GM10847 (cell line): ENCODE data around the gene CST7.

Experiments used
- POLR2A ChIP-seq: IDR thresholded peaks from 2 replicates; pipeline ENCODE4 v1.6.1; 2011; ENCODE audit not compliant: insufficient read length; ENCODE audit errors: extremely low read depth

Gene CST7

GRCh38 chr20:24950836-24951525 is 1.9 kb downstream of the CST7 start:
- TF ChIP-seq POLR2A = no peak

GRCh38 chr20:24951536-24952083 is 2.5 kb downstream of the CST7 start:
- no peak for TF ChIP-seq POLR2A

GRCh38 chr20:24952376-24953208 is 3.5 kb downstream of the CST7 start:
- no peak for TF ChIP-seq POLR2A

- no peak for TF ChIP-seq POLR2A
Observed at GRCh38 chr20:24953209-24953575, 4.1 kb downstream of the CST7 start.

- no peak for TF ChIP-seq POLR2A
Observed at GRCh38 chr20:24953621-24954133, 4.6 kb downstream of the CST7 start.

DNA sequence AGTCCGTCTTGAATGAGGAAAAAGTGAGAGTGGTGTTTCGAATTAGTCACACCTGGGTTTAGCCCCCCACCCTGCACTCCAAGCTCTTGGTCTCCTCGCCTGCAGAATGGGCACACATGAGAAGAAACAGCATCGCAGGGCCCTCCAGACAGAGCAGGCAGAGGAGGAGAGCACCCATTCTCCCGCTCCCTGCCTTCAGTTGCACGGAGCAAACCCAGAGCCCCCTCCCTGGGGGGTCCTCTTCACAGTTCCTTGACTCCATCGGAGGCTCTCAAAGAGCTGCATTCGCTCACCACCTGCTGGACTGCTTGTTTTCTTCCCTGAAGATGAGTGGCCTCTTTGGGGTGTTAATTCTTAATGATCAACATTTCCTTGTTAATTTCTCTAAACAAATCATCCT is 5.1 kb downstream of the CST7 start:
- TF ChIP-seq POLR2A = no peak

- no peak for TF ChIP-seq POLR2A
Observed at GRCh38 chr20:24954566-24954965, 5.5 kb downstream of the CST7 start.

- TF ChIP-seq POLR2A = no peak
Observed at GRCh38 chr20:24955045-24955444, 6.0 kb downstream of the CST7 start.

DNA sequence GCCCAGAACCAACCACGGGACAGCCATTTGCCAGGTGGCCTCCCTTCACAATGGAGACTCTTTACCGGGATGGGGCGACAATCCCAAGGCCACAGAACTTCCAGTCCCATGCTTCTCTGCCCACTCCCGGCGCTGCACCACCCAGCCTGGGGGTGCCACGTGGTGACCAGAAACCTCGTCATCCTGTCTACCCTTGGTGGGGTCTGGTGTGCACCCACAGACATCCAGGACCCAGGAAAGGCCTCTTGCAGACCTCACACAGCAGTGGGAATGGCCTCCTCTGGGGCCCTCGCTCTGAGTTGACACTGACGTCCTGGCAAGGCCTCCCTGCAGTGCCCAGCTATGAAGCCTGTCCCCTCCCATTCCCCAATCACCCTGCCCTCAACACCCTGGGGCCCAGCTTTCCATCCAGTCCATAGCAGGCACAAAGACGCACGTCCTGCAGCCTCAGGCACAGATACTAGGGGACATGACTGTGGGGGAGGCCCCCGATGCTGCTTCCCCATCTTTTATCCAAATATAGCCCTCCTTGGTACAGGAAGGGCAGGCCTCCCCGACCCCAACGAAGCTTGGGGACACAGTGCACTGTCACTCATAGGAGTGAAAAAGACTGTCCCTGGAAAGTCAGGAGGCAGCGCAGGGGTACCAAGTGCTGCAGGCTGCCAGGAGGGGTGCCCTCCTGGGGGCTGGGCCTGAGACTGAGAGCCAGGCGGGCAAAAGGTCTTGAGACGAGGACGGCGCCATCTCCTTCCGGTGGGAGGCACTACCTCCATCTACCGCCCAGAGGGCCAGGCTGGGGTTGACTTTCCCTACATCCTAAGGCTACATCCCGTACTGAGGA is 7.2 kb downstream of the CST7 start:
- TF ChIP-seq POLR2A = no peak

DNA sequence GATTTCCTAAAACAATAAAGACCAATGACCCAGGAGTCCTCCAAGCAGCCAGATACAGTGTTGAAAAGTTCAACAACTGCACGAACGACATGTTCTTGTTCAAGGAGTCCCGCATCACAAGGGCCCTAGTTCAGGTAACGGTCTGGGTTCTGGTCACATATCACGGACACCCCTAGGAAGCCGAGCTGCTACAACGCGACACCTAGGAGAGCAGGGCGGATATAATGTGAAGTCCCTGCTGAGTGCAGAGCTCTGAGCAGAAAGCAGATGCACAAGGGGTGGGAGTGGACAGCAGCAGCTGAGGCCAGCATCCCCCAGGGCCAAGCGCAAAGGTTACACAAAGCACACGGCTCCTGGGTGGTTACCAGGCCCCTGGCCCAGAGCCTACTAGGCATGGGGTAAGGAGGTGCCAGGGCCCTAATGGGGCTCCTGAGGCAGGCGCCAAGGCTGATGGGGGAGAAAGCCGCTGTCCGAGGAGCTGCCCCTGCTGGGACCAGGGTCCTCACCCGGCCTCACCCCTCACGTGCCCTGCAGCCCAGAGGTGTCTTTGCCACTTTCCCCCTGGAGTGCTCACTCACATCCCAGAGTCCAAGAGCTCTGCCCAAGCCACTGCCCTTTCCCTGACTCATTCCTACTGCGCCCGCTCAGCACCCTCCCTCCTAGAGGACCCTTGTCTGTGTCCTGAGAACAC is 8.4 kb downstream of the CST7 start:
- no peak for TF ChIP-seq POLR2A

DNA sequence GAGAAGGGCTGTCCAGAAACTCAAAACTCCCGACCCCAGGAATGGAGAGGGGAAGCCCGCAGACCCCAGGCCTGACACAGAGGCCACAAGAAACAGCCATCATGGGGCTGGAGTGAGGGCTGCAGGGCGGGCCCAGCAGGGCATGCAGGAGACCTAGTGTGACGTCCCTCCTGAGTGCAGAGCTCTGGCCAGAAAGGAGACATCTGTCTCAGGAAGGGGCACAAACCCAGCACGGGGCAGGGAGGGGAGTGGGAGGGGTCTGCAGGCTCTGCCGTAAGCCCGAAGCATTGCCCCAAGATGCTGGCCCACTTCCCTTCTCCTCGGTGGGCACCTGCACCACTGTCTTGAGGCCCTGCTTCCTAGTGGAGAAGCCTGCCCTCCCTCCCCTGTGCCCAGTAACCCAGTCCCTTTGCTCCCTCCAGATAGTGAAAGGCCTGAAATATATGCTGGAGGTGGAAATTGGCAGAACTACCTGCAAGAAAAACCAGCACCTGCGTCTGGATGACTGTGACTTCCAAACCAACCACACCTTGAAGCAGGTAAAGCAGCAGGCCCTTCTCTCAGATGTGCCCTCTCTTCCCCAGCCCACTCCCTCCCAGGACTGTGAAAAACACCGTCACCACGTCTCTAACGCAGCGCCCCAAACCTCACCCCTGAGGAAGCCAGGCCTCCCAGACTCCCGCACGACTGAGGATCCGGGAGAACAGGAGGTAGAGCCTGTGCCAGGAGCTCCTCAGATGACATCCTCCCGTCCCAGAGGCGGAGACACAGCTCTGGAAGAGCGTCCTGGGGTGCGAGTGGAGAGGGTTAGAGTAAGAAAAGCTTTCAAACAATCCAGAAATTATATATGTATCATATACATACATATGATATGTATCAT is 9.7 kb downstream of the CST7 start:
- TF ChIP-seq POLR2A = no peak

- TF ChIP-seq POLR2A = no peak
Observed at GRCh38 chr20:24959591-24960301, 10.7 kb downstream of the CST7 start.

DNA sequence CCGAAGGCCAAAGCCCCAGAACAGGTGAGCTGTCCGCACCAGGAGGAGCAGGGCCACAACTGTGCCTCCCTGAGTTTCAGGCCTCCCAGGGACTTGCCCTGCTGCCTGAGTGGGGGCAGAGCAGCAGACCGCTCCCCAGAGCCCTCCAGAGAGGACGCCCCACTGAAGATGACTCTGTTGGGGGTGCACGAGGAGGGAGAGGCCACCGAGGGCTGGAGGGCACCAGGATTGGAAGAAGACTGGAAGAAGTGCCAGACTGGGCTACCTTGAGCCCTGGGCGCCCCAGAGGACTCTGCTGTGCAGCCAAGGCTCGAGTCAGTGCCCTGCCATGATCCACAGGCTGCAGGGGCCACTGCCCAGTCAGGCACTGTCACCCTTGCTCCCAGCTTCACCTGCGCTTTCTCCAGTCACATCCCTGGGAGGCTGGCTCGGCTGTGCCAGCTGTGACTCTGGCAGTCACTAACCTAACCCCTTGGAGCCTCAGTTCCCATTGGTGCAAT is 11.3 kb downstream of the CST7 start:
- TF ChIP-seq POLR2A = no peak
